ENCODE measurements around the gene SIM2. TPM values are rescaled to one million over a fixed set of nuclear protein-coding genes. Genes with fewer than 3 reads are reported as not detected.
A peak's percentile ranks its signal among the peaks of the same experiment; 100 is the strongest.

SIM2 gene
- total RNA-seq, 1 donor from 2014 or later = not detected

DNA sequence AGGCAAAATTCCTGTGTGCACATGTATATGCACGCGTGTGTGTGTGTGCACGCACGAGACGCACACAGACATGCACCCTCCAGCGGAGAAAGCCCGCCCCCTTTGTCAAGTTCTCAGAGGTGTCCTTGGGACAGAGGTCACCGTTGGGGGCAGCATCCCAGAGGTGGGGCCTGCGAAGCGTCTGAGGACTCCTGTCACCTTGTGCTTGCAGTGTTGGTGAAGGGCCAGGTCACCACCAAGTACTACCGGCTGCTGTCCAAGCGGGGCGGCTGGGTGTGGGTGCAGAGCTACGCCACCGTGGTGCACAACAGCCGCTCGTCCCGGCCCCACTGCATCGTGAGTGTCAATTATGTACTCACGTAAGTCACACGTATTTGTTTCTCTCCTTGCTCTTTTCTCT is 42.6 kb downstream of the SIM2 start:
- DNase-seq = no peak

DNA sequence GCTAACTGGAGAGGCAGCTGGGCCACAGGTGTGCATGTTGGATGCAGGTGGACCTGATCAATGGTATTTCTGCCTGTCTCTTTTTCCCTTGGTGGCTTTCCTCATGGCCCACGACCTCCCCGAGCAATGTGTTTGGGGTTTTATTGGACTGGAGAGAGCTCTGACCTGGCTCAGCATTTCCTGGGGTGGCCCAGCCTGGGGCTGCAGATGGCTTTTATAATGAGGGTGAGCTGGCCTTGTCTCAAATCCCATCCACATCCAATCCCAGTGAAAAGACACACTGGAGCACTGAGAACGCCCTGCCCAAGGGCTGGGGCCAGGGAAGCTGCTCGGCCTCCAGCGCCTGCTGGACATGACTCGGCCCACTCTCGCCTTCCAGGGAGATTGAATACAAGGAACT is 44.1 kb downstream of the SIM2 start:
- no peak for DNase-seq

DNA sequence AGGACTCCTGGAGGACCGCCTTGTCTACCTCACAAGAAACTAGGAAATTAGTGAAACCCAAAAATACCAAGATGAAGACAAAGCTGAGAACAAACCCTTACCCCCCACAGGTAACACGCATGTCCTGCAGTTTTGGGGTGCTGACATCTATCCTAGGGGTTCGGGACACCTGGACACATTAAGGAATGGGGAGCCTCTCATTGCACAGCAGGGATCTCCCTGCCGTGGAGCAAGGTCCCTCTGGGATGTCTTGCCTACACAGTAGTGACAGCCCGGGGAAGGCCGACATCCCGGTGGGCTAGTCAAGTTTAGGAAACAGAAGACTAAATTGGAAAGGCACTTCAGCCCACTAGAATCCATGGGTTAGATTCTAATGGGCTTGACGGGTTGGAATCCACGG is 44.5 kb downstream of the SIM2 start:
- no peak for DNase-seq

DNA sequence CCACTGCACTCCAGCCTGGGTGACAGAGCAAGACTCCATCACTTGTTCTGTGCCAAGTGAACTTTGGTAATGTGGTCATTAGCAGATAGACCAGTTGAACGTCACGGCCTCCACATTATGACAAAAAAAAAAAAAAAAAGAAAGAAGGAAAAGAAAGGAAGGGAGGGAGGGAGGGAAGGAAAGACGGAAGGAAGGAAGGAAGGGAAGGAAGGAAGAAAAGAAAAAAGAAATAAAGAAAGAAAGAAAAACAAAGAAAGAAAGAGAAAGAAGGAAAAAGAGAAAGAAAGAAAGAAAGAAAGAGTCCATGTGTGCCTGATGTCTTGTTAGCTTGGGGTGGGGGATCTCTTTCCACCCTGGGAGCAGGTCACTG is 45.3 kb downstream of the SIM2 start:
- DNase-seq = no peak

DNA sequence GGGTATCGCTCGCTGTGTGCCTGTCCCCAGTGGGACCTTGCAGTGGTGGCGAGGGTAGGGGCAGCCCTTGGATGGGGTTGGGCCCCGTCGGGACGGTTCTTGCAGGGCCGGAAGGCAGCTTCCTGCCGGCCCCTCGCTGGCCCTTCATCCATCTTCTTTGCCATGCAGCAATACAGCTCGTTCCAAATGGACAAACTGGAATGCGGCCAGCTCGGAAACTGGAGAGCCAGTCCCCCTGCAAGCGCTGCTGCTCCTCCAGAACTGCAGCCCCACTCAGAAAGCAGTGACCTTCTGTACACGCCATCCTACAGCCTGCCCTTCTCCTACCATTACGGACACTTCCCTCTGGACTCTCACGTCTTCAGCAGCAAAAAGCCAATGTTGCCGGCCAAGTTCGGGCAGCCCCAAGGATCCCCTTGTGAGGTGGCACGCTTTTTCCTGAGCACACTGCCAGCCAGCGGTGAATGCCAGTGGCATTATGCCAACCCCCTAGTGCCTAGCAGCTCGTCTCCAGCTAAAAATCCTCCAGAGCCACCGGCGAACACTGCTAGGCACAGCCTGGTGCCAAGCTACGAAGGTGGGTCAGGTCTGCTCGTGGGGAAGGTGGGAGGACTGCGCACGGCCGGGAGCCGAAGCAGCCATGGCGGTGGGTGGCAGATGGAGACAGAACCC is 45.8 kb downstream of the SIM2 start:
- DNase-seq = no peak

DNA sequence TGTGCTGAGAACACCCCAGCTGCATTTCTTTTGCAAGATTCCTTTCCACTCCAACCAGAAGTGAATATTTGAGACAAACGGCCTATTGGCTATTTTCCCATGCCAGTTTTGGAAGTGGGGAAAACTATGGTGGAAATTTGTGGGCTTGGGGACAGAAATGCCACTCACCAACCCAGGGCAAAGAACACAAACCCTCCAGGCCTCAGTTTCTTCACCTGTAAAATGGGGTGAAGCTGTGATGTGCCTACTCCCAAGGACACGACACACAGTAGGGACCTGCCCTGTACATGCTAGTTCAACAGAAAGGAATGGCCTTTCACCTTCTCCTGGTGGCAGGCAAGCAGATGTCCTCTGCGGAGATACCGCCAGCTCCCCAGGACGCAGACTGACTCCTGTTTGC is 46.5 kb downstream of the SIM2 start:
- no peak for DNase-seq

DNA sequence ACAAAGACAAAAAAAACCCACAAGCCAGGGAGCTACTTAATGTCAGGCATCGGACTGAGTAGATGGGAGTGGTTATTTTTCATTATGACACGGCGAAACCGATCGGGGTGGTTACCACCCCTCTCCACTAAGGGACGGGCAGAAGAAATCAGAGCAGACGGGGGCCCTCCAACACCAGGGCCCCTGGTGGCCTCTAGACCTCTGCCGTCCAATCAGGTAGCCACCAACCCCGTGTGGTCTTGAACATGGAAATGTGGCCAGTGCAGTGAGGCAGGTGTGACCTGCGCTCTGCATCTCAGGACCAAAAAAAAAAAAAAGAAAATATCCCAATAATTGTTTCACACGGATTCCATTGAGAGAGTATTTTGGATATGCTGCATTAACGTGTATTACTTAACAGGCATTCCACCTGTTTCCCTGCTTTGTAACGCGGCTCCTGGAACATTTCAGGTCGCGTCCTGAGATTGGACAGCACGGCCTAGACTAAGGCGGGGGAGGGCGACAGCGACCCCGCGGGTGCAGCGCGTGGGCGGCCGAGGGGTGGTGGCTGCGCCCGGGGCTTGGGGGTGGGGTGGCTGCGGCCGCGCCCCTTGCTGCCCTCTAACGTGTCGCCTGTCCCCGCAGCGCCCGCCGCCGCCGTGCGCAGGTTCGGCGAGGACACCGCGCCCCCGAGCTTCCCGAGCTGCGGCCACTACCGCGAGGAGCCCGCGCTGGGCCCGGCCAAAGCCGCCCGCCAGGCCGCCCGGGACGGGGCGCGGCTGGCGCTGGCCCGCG is 48.3 kb downstream of the SIM2 start:
- no peak for DNase-seq

DNA sequence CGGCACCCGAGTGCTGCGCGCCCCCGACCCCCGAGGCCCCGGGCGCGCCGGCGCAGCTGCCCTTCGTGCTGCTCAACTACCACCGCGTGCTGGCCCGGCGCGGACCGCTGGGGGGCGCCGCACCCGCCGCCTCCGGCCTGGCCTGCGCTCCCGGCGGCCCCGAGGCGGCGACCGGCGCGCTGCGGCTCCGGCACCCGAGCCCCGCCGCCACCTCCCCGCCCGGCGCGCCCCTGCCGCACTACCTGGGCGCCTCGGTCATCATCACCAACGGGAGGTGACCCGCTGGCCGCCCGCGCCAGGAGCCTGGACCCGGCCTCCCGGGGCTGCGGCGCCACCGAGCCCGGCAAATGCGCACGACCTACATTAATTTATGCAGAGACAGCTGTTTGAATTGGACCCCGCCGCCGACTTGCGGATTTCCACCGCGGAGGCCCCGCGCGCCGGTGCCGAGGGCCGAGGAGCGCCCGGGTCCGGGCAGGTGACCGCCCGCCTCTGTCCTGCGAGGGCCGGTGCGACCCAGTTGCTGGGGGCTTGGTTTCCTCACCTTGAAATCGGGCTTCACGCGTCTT is 49.0 kb downstream of the SIM2 start:
- DNase-seq = no peak

DNA sequence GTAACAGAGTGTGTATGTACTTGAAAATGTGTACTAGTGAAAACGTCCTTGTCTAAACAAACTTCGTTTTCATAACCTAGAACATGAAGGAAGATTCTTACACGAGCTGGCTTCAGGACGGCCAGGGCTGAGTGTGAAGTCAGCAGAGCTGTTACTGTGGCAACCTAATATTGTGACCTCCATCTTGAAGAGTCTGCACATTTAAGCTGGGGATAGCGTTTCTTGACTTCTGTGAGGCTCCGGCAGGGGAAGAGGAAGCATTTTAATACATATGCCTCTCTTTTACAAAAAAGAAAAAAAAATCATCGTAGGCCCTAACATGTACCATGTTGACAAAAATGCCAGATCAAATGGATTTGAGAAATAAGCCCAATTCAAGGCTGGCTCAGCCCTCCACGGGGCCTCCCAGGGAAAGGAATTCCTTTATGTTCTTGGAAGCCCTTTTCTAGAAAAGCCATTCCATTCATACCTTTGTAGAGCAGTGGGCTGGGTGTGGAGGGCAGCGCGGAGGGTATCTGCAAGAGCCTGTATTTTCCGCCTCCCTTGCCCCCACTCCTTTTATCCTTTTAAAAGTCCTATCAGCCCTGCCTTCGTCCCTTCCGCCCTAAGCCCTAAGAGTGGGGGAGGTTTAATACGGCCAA is 51.1 kb downstream of the SIM2 start:
- DNase-seq = peak; percentile 76

DNA sequence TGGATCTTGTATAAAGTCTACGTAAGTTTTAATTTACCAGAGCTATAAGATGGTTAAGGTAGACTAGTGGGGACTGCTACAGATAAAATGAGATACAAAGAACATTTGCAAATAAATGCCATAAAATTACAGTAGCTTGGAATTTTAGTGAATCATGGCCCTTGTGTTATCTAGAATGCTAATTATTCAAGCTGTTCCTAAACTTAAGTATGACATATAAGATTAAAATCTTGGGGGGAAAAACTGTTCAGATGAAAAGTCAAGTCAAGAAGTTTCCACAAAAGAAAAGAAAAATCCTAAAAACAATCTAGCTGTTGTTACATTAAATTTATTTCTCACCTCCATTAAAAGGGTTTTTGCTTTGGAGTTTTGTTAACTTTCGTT is 51.7 kb downstream of the SIM2 start:
- DNase-seq = no peak

DNA sequence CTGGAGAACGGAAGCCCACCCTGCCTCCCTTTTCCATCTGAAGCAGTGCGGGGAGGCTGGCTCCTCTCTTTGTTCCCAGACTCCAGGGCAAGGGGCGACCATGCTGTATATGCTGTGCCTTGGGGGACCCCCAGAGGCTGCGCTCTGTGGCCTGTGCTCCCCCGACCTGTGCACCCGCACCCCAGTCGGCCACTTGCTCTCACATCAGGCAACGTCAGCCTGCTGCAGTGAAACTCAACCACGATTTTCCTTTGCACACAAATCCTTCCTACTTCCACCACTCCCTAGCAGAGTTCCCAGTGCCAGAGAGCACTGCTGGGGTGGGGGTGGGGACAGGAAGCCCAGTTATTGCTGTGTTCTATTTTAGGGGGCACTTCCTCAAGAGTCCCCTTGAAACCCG is 52.5 kb downstream of the SIM2 start:
- DNase-seq = no peak

DNA sequence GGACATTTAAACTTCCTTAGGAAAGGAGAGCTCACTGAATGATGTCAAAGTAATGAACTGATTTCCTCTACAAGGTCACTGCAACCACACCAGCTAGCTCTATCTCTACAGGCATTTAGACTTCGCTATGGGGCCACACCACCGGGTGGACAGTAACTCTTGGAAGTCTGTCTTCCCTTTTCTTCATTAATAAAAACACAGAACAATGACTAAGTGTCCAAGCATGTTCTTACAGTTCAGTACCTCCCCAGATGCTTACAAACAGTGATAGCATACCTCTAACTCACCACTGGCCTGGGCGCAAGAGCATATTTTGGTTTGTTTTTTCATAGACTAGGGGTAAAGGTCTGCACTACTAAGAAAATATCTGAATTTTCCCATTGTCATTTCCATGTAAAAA is 54.6 kb downstream of the SIM2 start:
- no peak for DNase-seq

DNA sequence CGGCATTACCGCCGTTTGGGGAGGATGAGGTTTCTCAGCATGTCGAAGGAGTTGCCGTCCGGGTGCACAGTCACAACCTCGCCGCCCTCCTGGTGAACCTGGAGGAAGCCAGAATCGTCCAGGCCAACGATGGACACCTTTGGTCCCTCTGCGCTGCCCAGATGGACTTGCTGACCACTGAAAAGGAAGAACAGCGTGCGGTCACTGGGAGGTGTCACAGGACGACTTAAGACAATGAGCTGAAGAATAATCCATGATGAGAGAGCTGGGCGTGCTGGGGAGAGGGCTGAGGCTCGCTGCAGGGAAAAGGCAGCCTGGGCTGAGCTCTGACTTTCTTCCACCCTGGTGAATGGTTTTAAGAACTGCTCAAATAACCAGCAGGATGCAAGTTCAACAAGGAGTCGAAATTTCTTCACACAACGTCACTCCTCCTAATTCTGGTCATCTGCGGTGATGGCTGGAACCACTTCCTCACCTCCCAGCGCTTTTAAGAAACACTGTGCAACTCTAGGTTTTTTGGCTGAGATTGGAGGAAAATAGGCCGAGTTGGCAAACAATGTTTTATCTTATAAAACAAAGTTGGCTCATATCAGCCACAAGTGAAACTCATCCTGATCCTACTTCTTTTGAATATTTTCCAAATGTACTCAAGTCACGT is 55.5 kb downstream of the SIM2 start:
- DNase-seq = no peak

DNA sequence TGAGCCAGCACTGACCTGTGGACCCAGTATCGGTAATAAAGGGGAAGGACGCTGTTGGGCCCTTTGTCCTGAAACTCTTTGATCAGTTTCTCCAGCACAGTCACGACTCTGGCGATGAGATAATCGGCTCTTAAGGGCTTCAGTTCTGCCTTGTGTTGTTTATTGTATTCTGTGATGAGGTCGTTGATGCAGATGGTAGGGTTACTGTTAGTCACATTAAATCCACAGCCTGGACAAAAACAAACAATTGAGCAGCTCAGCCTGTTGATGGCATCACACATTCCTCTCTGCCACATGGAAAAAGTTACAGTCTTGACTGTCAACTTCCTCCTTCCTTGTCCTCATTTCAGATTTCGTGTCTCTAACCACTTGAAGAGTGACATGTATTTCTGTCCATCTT is 57.6 kb downstream of the SIM2 start:
- no peak for DNase-seq

DNA sequence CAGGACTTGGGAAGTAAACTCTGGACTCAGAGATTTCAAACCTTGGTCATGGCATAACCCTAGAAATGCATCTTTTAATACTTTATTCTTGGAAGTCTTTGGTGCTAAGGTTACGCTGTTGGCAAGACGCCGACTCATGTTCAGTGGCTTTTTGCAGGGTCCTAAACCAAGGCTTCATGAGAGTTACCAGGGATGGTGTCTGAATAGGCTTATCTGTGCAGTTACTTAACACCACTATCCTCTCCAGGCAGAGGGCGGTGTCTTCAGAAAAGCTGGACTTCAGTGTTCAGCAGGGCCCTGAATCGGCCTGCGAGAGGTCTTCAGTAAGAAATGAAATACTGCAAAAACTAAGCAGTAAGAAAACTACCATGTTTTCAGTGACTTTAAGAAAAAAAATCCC is 58.3 kb downstream of the SIM2 start:
- DNase-seq = no peak

DNA sequence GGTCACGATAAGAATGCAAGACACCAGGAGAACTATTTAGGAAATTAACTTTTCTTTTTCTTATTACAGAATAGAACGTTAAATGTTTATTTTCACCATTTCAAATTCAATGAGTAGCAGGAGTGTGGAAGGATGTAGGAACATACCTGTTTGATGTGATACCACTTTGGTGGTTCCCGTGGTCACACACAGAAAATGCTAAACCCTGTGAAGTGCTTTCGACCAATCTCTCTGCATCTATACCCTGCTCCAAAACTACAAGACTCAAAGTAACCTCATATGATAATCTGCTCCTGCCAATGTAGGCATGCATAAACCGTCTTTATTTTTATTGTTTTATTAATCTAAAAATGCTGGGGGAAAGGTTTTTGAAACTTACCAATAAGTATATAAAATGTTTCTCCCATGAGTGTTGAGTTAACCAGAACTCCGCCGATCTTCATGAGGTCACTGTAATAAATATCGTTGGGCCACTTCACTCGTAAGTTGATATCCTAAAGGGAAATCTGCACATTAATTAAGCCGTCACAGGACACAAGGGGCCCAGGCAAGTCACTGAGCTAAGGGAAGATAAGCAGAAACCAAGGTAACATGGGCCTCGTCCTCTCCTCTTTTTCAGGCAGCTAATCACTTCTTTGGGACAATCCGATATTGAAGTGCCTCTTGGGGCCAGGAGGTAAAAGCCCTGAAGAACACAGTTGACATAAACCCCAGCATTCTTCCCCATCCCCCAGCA is 60.6 kb downstream of the SIM2 start:
- DNase-seq = no peak

DNA sequence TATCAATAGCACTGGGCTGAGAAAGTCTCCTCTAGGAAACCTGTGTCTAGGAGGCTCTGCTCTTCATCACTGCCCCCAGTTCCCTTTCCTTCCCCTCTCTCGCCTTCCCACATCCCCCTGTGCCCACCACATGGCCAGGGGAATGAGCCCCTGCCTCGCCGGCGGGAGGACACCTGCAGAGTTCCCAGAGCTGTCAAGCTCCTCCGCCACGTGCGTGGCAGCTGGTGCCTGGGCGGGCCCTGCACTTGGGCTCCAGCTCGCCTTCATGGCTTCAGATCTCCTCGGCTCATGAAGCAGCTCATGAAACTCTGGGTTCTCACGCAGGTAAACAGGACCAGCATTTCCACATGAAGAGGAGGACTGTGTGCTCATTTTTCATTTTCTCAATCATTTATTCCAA is 62.8 kb downstream of the SIM2 start:
- no peak for DNase-seq

DNA sequence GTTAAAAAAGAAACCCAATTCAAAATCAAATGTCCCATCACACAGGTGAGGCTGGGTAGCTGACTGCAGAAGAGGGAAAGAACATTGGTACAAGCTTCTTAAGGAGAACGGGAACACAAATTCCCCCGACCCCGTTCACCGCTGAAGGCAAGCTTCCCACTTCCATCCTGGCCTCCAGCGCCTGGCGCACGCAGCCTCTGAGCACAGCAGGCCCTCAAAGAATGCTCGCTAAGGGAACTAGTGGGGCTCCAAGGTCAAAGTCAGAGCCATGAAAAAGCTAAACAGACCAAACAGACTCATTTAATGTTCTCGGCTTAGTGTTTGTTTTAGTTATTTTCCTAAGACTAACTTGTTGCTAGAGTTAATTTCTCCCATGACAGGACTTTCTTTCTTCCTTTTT is 63.7 kb downstream of the SIM2 start:
- no peak for DNase-seq

DNA sequence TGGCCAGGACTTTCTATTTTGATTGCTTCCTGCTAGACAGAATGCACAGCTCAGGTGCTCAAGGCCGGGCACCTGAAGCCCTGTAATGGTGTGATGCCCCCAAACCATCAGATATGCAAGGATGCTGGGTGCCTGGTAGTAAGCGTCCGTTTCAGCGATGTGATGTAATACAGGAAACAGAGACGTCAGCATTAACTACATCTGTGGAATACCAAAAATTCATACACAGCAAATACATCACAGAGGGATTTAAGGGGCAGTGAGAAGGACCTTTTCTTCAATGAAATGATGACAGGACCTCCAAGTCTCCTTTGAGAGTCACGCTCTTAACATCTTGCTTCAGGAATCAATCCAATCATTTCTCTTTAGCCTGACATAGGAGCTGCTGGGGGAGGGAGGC is 64.4 kb downstream of the SIM2 start:
- DNase-seq = no peak

DNA sequence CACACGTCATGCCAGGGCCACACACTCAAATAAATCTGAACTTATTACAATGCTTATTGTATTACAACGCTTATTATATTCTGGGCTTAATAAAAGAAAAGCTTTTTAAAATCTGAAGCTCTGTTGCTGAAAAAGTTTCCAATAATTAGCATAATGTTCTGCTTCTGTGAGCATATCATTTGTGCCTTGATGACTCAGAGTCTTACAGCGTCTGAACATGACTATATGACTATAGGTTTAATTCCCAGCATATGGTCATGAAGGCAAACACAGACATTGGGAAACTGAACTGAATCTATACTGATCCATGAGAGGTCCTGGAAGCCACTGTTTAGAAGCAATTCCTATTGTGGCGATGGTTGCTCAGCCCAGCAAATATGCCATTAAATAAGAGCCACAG is 66.3 kb downstream of the SIM2 start:
- DNase-seq = no peak

DNA sequence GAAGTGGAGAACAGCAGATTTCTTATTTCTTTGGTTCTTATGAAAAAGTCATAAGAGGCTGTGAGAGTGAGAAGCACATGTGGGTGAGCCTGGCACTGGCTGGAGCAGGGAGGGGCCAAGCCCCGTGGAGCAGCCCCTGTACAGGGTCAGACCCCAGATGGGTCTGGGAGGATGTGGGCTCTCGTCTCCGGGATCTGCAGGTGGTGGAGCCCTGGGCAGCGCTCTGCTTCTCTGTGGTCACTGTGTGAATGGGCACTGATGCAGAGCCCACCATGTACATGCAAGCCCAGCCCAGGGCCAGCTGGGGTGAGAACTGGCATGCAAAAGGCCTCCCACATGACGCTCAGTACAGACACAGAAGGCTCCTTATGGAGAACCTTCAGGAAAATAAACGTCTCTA is 67.6 kb downstream of the SIM2 start:
- DNase-seq = no peak

DNA sequence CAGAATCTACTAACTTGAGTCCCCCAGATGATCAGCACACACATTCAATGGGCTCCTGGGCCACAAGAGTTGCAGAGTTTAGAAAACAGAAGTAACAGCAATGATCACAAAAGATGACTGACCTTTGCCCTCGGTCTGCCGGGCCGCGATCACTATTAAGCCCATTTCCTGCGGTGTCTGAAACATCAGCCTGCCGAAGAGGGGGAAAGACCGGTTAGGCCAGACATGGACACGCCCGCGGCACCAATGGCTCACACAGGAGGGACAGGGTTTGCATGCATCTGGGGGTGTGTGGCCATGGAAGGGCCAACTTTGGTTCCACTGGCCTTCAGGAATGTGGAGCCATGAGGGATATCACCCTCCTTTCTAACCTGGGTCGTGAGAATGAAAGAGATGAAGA is 68.2 kb downstream of the SIM2 start:
- no peak for DNase-seq
